PC-3 (cell line): ENCODE results near the gene SCAMP4.
A peak's percentile ranks its signal among the peaks of the same experiment; 100 is the strongest.

Experiments
- EZH2 ChIP-seq: fragments of 300-600 bp; sonication (generic); IDR thresholded peaks from one replicate; pipeline ENCODE4 v1.6.1; 2017; ENCODE audit warnings: antibody characterized with exemption, mild to moderate bottlenecking, low read length; ENCODE audit not compliant: unreplicated experiment
- EZH2phosphoT487 ChIP-seq: fragments of 300-600 bp; sonication (generic); IDR thresholded peaks from 2 replicates; pipeline ENCODE4 v1.6.1; 2018; ENCODE audit warnings: mild to moderate bottlenecking, antibody characterized with exemption, low read length, borderline replicate concordance
- TF ChIP-seq, protein P1 (sequence below): fragments of 300-600 bp; sonication (generic); conservative IDR thresholded peaks from 2 replicates; pipeline ENCODE4 v1.5.1; 2017; ENCODE audit warnings: antibody characterized with exemption, low read depth, mild to moderate bottlenecking, low read length

DNA sequence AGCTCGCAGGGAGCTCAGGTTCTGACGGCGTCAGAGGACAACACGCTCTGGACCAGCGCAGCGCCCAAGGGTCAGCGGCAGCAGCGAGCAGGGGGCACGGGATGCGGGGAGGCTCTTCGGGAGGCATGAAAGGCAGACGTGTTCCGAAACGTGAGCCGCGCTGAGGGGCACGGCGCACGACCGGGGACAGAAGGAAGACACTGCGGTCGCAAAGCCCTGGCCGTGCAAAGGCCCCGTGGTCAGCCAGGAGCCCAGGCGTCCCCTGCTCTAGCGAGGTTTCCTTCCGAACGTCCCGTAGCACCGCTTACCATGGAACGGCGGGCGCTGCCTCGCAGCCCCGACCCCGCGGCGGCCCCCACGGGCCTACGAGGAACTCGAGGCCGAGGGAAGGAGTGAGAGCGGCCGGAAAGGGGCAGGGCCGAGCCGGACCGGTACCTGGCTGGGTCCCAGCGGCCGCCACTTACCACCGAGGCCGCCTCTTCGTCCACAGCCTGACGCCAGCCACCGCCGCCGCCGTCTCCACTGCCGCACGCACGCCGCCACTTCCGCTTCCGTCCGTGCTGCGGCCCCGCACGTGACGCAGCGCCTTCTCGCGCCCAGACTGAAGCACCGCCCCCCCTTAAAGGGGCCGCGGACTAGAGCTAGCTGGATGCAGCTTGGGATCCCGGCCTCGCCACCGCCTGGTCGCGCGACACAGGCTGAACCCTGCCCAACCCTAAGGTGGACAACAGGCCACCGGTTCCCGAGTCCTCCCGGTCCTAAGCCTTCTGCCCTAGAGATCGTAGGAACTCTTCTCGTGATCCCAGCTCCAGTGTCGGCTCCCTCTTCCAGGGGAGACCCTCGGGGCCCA lies 29.3 kb upstream of the SCAMP4 start:
- TF ChIP-seq, protein P1, sequence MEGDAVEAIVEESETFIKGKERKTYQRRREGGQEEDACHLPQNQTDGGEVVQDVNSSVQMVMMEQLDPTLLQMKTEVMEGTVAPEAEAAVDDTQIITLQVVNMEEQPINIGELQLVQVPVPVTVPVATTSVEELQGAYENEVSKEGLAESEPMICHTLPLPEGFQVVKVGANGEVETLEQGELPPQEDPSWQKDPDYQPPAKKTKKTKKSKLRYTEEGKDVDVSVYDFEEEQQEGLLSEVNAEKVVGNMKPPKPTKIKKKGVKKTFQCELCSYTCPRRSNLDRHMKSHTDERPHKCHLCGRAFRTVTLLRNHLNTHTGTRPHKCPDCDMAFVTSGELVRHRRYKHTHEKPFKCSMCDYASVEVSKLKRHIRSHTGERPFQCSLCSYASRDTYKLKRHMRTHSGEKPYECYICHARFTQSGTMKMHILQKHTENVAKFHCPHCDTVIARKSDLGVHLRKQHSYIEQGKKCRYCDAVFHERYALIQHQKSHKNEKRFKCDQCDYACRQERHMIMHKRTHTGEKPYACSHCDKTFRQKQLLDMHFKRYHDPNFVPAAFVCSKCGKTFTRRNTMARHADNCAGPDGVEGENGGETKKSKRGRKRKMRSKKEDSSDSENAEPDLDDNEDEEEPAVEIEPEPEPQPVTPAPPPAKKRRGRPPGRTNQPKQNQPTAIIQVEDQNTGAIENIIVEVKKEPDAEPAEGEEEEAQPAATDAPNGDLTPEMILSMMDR: peak; percentile 18; the same call in 1 of the 2 replicates
- TF ChIP-seq EZH2: no peak
- TF ChIP-seq EZH2phosphoT487: no peak
